GM12874 (cell line): ENCODE data around the gene CHPF.

Experiments used
- CTCF ChIP-seq: IDR thresholded peaks from 2 replicates; pipeline ENCODE4 v1.5.1; 2011; ENCODE audit warnings: low read depth, mild to moderate bottlenecking, control low read depth, low read length, moderate library complexity; ENCODE audit not compliant: insufficient read depth

Gene CHPF

DNA sequence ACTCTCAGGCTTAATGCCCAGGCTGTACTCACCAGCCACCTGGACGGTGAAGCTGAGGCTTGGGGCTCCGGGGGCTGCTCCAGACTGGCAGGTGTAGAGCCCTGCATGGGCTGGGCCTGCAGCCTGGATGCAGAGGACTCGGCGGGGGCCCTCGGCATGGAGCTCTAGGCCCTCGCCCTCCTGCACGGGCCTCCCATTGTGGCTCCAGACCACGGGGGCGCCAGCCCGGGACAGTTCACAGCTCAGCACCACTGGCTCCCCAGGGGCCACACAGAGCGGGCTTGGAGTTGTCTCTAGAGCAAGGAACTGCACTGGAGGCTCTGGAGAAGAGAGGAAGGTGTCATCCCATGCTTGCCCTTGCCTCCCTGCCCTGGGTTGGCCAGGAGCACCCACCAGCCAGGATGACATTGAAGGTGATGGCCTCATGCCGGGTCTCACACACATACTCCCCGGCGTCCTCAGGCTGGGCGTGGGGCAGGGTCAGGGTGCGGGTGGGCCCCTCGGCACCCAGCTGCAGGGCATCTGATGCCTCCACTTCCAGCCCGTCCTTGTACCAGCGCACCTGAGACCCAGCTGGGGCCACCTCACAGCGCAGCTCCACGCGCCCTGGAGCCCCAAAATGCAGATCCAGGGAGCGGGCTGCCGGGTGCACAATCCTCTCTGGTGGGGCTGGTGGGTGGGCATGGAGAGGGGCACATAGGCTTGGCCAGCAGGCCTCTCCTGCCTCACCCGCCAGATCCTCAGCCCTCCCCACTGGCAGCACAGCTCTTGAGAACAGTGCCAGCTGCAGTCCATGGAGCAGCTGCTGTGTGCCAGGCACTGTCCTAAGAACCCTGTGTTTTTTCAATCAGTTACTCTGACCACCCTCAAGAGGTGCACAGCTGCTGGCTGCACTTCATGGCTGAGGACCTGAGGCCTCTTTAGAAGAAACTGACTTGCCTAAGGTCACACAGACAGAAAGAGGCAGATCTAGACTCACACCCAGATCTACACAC, 14.5 kb upstream of the CHPF start:
- no peak for TF ChIP-seq CTCF

DNA sequence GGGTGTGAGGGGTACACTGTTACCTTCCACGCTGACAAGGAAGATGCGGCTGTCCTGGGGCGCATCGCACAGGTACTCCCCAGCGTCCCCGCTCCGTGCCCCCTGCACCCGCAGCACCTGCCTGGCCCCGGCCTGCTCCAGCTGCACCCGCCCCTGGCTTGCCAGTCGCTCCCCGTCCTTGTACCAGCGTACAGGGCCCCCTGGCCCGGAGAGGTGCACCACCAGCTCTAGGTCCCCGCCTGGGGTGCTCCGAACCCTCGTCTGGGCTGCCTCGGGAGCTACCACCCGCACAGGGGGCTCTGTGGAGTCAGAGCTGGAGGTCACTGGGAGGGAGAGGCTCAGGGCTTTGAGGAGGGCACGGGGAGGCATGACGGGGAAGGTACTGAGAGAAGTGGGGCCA, 13.7 kb upstream of the CHPF start:
- no peak for TF ChIP-seq CTCF

GRCh38 chr2:219556413-219556812, 12.8 kb upstream of the CHPF start:
- no peak for TF ChIP-seq CTCF

GRCh38 chr2:219555956-219556355, 12.3 kb upstream of the CHPF start:
- no peak for TF ChIP-seq CTCF

- no peak for TF ChIP-seq CTCF
Measured at GRCh38 chr2:219554350-219554749, 10.7 kb upstream of the CHPF start.

DNA sequence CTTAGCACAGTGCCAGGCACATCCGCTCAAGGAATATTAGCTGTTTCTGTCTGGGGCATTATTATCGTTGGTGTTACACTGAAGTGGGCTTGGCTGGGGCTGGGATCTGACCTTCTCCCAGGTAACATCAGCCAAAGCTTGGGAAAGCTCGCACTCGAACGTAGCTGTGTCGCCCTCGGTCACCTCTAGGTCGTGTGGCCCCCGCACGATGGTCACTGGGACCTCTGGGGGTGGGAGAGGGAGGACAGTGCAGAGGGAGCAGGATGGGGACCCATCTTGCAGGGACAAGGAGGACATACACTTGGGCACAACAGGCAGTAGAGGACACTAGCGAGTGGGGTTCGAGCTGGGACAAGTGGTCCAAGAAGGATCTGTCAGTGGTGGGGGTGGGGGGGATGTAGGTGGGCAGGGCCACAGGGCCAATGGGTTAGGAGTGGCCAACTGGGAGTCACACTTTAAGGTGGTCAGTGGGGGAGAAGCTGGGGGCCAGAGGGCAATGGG, 9.9 kb upstream of the CHPF start:
- TF ChIP-seq CTCF, result no peak

DNA sequence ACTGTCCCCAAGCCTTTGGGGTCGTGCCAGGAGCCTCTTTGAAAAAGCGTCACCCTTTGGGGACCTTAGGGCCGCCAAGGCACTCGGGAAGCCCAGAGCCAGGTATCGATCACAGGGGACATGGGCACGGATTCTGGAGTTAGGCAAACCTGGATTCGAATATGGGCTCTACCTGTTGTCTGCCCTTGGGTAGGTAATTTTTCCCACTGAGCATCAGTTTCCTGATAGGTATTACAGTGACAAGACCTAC, 9.5 kb upstream of the CHPF start:
- no peak for TF ChIP-seq CTCF
